ENCODE measurements around the gene SAT1. TPM values are rescaled to one million over a fixed set of nuclear protein-coding genes. Genes with fewer than 3 reads are reported as not detected.

Gene SAT1
- total RNA-seq, 2 donors from 2014 or later = 301 to 608 TPM

GRCh38 chrX:23803931-23804381 is 21.0 kb downstream of the SAT1 start:
- TF ChIP-seq, protein P1, sequence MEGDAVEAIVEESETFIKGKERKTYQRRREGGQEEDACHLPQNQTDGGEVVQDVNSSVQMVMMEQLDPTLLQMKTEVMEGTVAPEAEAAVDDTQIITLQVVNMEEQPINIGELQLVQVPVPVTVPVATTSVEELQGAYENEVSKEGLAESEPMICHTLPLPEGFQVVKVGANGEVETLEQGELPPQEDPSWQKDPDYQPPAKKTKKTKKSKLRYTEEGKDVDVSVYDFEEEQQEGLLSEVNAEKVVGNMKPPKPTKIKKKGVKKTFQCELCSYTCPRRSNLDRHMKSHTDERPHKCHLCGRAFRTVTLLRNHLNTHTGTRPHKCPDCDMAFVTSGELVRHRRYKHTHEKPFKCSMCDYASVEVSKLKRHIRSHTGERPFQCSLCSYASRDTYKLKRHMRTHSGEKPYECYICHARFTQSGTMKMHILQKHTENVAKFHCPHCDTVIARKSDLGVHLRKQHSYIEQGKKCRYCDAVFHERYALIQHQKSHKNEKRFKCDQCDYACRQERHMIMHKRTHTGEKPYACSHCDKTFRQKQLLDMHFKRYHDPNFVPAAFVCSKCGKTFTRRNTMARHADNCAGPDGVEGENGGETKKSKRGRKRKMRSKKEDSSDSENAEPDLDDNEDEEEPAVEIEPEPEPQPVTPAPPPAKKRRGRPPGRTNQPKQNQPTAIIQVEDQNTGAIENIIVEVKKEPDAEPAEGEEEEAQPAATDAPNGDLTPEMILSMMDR (IDR thresholded peaks at IDR 0.05) = no peak
- Histone ChIP-seq H3K27me3 (no peaks in the 10 kb centered on the region), H3K27ac (peak overlapping the region; percentile 59), H3K4me1 (peaks cover 9% of the 10 kb centered on the region), H3K9ac (ENCODE audit: low read depth in 2 of 2, low read length in 2 of 2) (peak overlapping the region in 1 of 2 donors; percentile 38), H3K4me3 (no peak overlapping the region), H3K36me3 (no peaks in the 10 kb centered on the region), H3K9me3 (no peaks in the 10 kb centered on the region)
- intact Hi-C loops (cut with DNase I) = no loop called here
- peak; percentile 67 for DNase-seq

DNA sequence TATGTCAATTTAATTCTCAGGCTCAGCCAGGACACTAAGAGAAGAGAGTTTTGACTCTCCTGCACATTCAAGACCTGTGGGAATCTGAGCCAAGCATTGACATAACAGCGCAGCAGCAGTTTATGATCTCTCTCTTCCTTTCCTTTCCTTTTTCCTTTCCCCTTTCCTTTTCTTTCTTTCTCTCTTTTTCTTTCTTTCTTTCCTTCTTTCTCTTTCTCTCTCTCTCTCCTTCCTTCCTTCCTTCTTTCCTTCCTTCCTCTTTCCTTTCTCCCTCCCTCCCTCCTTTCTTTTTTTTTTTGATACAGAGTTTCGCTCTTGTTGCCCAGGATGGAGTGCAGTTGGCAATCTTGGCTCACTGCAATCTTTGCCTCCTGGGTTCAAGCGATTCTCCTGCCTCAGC is 21.6 kb downstream of the SAT1 start:
- intact Hi-C loops (cut with DNase I) = no loop called here
- Histone ChIP-seq H3K36me3 (no peaks in the 10 kb centered on the region), H3K27me3 (no peaks in the 10 kb centered on the region), H3K27ac (peak overlapping the region; percentile 59), H3K9ac (ENCODE audit: low read depth in 2 of 2, low read length in 2 of 2) (no peak overlapping the region), H3K4me1 (peaks cover 9% of the 10 kb centered on the region), H3K9me3 (no peaks in the 10 kb centered on the region), H3K4me3 (no peak overlapping the region)
- TF ChIP-seq, protein P1 (IDR thresholded peaks at IDR 0.05) = no peak
- DNase-seq = no peak

GRCh38 chrX:23805389-23805788 is 22.4 kb downstream of the SAT1 start:
- TF ChIP-seq, protein P1 (IDR thresholded peaks at IDR 0.05) = no peak
- Histone ChIP-seq H3K9me3 (no peaks in the 10 kb centered on the region), H3K4me3 (no peak overlapping the region), H3K9ac (ENCODE audit: low read depth in 2 of 2, low read length in 2 of 2) (no peak overlapping the region), H3K36me3 (no peaks in the 10 kb centered on the region), H3K27ac (no peak overlapping the region), H3K27me3 (no peaks in the 10 kb centered on the region), H3K4me1 (peaks cover 9% of the 10 kb centered on the region)
- no peak for DNase-seq
- intact Hi-C loops (cut with DNase I) = no loop called here

GRCh38 chrX:23810279-23810678 is 27.3 kb downstream of the SAT1 start:
- H3K27me3 ChIP-seq = no peaks in the 10 kb centered on the region
- H3K9ac ChIP-seq (ENCODE audit: low read depth in 2 of 2, low read length in 2 of 2) = no peak overlapping the region
- TF ChIP-seq, protein P1 (IDR thresholded peaks at IDR 0.05) = no peak
- no peak overlapping the region for H3K4me3 ChIP-seq
- no peaks in the 10 kb centered on the region for H3K4me1 ChIP-seq
- no peaks in the 10 kb centered on the region for H3K36me3 ChIP-seq
- no peak for DNase-seq
- no peak overlapping the region for H3K27ac ChIP-seq
- no peaks in the 10 kb centered on the region for H3K9me3 ChIP-seq
- intact Hi-C loops (cut with DNase I) = no loop called here

DNA sequence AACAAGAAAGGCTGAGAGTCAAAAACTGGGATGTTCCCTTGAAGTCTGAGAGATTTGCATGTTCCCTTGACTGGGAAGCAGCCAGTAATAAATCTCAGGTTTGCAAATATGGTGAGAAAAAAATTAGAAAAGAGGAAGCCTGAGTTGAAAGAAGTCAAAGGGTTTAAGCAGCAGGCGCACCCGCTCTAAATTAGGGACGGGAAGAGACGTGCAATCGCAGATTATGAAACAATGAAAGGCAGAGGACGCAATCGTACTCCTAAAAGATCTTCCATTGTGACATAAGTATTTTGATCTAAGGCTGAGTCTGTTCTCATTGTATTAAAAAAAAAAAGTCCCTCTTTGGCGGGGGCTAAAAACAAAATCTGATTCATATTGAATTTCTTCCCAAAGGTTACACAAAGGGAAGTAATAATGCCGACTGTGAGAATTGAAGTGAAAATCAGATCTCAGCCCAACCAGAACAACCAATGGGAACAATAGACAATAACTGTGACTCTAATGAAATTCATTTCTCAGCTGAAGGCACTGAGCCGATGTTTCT is 28.2 kb downstream of the SAT1 start:
- TF ChIP-seq, protein P1 (IDR thresholded peaks at IDR 0.05) = no peak
- no peaks in the 10 kb centered on the region for H3K27me3 ChIP-seq
- no peak overlapping the region for H3K27ac ChIP-seq
- H3K9ac ChIP-seq (ENCODE audit: low read depth in 2 of 2, low read length in 2 of 2) = no peak overlapping the region
- intact Hi-C loops (cut with DNase I) = no loop called here
- no peaks in the 10 kb centered on the region for H3K4me1 ChIP-seq
- no peaks in the 10 kb centered on the region for H3K9me3 ChIP-seq
- no peaks in the 10 kb centered on the region for H3K36me3 ChIP-seq
- DNase-seq = no peak
- H3K4me3 ChIP-seq = no peak overlapping the region
